Right lobe of liver (tissue), 6 donors: ENCODE data around the gene AGBL3. TPM values are rescaled to one million over a fixed set of nuclear protein-coding genes. Genes with fewer than 3 reads are reported as not detected.

ENCODE experiments used
- ATAC-seq, 4 donors: fragments of 200-7000 bp; cut with Tn5 transposase; one replicate each; pipeline ENCODE4 v1.9.1; 2020; ENCODE audit warnings: mild to moderate bottlenecking in 4 of 4, moderate library complexity in 4 of 4
- DNase-seq, 3 donors: peaks; one replicate each; pipeline ENCODE4 v3.0.0-alpha.2; 2020
- H3K27ac ChIP-seq, 3 donors: fragments of 200-600 bp; one replicate each; pipeline ENCODE4 v1.8.0; 2022
- H3K27me3 ChIP-seq, 2 donors: fragments of 200-600 bp; one replicate each; pipeline ENCODE4 v1.8.0; 2022
- H3K36me3 ChIP-seq, 4 donors: fragments of 200-600 bp; sonication (generic) in 1 of 4; one replicate each; pipeline versions ENCODE4 v1.5.1 to v1.8.0; 2017 to 2022; ENCODE audit warnings: control low read depth in 1 of 4
- H3K4me1 ChIP-seq, 4 donors: fragments of 200-600 bp; sonication (generic) in 1 of 4; one replicate each; pipeline versions ENCODE4 v1.5.1 to v1.8.0; 2017 to 2022; ENCODE audit warnings: control low read depth in 1 of 4
- H3K4me3 ChIP-seq, 3 donors: fragments of 200-600 bp; one replicate each; pipeline ENCODE4 v1.8.0; 2022
- H3K9me3 ChIP-seq, 4 donors: fragments of 200-600 bp; sonication (generic) in 1 of 4; one replicate each; pipeline versions ENCODE4 v1.5.1 to v1.8.0; 2017 to 2022; ENCODE audit warnings: control low read depth in 1 of 4
- POLR2A ChIP-seq: fragments of 450-650 bp; IDR thresholded peaks from one replicate; pipeline ENCODE4 v1.6.1; 2017; ENCODE audit warnings: antibody characterized with exemption, mild to moderate bottlenecking
- WGBS: methylation state at CpG from one replicate; pipeline ENCODE4 v1.1.6; 2018; ENCODE audit warnings: low coverage, low lambda C conversion rate; ENCODE audit not compliant: insufficient coverage; ENCODE audit errors: missing lambda C conversion rate; 5-methylcytosine and 5-hydroxymethylcytosine counted together
- intact Hi-C, 2 donors: fragments of 100-400 bp; cut with DNase I; formaldehyde crosslinking; loops; one replicate each; pipeline versions ENCODE4 v1.11.2 to v1.14.1; 2022
- total RNA-seq, 6 experiments: library from RNA; depleted of rRNA in 2 of 6; stranded (reverse); fragments of >200 nt in 2 of 6; fragmentation: NEBNext Ultra II Directional in 3 of 6; extraction: Animal tissue kit (Norgen Biotek cat#: 25700) in 3 of 6; gene quantifications; one replicate each; pipeline versions ENCODE4 v1.1.0 to v1.2.4, GENCODE V29; 2016 to 2023
- TF ChIP-seq, protein P1 (sequence below), 4 donors: fragments of 200-600 bp in 3 of 4; fragments of 450-650 bp in 1 of 4; IDR thresholded peaks; one replicate each; pipeline versions ENCODE4 v1.5.1 to v1.8.0; 2016 to 2022; ENCODE audit warnings: antibody characterized with exemption in 4 of 4, mild to moderate bottlenecking in 2 of 4
- donor health status: DM: no; HTN: yes; CAD: no.
- donor health status: DM: no; HTN: no; CAD: no.
- donor health status: DM: no; HTN: no; CAD: no.
- donor health status: DM: no; HTN: yes; CAD: no.
- donor health status: DM: no; HTN: yes; CAD: no.

Gene AGBL3
- total RNA-seq, 6 experiments from 2014 or later, result 1.2 to 3.5 (median 2.2) TPM

DNA sequence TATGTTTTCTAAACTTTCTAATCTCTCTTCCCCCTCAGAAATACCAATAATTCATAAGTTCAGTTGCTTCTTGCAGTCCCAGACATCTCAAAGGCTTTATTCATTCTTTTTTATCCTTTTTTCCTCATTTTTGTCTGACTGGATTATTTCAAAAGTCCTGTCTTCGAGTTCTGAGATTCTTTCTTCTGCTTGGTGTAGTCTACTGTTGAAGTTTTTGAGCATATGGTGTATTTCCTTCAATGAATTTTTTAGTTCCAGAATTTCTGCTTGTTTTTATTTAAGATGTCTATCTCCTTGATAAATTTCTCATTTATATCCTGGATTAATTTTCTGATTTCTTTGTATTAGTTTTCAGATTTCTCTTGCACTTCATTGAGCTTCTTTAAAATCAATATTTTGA is 170.0 kb downstream of the AGBL3 start:
- H3K4me3 ChIP-seq, result no peak overlapping the region
- intact Hi-C loops, result no loop called here
- no peaks in the 10 kb centered on the region for H3K27me3 ChIP-seq
- peaks cover 0 to 2% (median 0%) of the 10 kb centered on the region in 4 donors for H3K36me3 ChIP-seq
- TF ChIP-seq POLR2A, result no peak
- TF ChIP-seq, protein P1, sequence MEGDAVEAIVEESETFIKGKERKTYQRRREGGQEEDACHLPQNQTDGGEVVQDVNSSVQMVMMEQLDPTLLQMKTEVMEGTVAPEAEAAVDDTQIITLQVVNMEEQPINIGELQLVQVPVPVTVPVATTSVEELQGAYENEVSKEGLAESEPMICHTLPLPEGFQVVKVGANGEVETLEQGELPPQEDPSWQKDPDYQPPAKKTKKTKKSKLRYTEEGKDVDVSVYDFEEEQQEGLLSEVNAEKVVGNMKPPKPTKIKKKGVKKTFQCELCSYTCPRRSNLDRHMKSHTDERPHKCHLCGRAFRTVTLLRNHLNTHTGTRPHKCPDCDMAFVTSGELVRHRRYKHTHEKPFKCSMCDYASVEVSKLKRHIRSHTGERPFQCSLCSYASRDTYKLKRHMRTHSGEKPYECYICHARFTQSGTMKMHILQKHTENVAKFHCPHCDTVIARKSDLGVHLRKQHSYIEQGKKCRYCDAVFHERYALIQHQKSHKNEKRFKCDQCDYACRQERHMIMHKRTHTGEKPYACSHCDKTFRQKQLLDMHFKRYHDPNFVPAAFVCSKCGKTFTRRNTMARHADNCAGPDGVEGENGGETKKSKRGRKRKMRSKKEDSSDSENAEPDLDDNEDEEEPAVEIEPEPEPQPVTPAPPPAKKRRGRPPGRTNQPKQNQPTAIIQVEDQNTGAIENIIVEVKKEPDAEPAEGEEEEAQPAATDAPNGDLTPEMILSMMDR (IDR thresholded peaks at IDR 0.05), result no peak
- DNase-seq, result no peak
- ATAC-seq, result no peak
- H3K27ac ChIP-seq, result no peak overlapping the region
- H3K4me1 ChIP-seq, result peaks cover 0 to 70% (median 12%) of the 10 kb centered on the region in 4 donors
- WGBS, result 92% methylated on average over 1 of the region's 1 CpG
- no peaks in the 10 kb centered on the region for H3K9me3 ChIP-seq

DNA sequence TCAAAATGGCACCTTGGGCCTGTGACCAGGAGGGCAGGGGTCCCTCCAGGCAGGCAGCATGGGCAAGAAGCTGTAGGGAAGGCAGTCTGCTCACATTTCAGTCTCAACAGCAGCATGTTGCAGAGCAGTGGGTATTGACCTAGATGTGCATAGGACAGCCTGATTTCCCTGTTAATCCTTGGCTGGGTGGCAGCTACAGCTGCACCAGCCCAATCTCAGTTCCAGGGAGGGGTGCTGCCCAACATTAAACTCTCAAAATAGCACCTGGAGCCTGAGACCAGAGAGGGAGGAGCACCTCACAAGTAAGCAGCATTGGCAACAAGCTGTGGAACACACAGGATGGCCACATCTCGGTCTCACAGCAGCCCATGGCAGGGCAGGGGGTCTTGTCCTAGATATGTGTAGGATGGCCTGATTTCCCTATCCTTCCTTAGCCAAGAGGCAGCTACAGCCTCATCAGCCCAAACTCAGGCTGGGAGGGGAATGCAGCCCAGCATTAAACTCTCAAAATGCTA is 171.9 kb downstream of the AGBL3 start:
- no peak overlapping the region for H3K4me3 ChIP-seq
- peak overlapping the region in 2 of 3 donors; percentile 48 to 68 for H3K27ac ChIP-seq
- intact Hi-C loops, result no loop called here
- H3K4me1 ChIP-seq, result peaks cover 0 to 60% (median 12%) of the 10 kb centered on the region in 4 donors
- no peak for ATAC-seq
- no peaks in the 10 kb centered on the region for H3K9me3 ChIP-seq
- no CpG with 5 or more reads among the region's 1 CpG for WGBS
- no peak for DNase-seq
- no peak for TF ChIP-seq POLR2A
- TF ChIP-seq, protein P1 (IDR thresholded peaks at IDR 0.05), result no peak
- H3K27me3 ChIP-seq, result no peaks in the 10 kb centered on the region
- H3K36me3 ChIP-seq, result peaks cover 0 to 3% (median 0%) of the 10 kb centered on the region in 4 donors

DNA sequence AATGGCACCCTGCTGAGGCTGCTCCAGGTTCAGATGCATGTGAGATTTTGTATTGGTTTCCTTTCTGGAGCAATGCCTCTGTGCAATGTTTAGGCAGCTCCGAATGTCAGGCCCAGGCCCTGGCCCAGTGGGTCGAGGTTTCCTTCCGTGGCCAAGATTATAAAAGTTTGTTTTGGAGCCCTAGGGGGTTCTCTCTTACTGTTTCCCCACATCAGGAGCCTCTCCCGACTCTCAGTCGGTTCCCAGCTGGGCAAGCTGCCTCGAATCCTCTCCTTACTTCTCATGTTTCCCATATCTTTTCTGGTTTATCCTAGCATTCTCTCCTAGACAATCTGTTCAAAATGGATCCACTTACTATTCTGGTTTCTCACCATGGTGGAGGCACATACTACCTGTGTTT is 172.6 kb downstream of the AGBL3 start:
- intact Hi-C loops, result no loop called here
- TF ChIP-seq POLR2A, result no peak
- no peak overlapping the region for H3K4me3 ChIP-seq
- no peaks in the 10 kb centered on the region for H3K27me3 ChIP-seq
- DNase-seq, result no peak
- ATAC-seq, result no peak
- 89% methylated on average over 3 of the region's 6 CpGs for WGBS
- peaks cover 0 to 3% (median 0%) of the 10 kb centered on the region in 4 donors for H3K36me3 ChIP-seq
- H3K9me3 ChIP-seq, result no peaks in the 10 kb centered on the region
- peak overlapping the region; percentile 22 to 68 (median 48) for H3K27ac ChIP-seq
- peaks cover 0 to 54% (median 12%) of the 10 kb centered on the region in 4 donors for H3K4me1 ChIP-seq

DNA sequence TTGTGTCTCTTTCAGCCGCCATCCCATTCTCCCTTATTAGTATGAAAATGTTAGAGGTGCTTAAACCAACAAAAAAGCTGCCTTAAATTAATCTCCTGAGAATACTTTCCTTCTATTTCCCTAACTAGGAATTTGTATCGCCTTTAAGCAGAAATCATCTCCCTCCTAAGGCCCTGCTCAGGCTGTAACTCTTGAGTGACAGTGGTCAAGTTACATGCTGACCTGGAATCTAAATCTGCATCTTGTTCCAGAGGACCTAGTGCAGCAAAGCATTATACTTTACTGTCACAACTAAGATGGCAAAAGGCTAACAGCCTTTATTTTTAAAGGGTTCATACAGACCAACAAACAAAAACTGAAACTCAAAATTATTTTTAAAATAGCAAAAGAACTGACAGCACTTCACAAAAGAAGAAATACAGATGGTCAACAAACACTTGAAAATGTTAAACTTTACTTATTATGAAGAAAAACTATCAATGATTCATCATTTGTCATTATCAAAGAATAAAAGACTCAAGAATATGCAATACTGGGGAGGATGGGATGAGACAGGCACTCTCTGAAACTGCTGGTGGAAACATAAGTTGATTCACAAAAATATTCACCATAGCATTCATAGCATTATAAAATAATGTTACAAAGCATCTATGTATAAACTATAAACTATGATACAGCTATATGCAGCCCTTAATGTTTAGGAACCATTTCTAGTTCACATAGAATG is 173.2 kb downstream of the AGBL3 start:
- no peaks in the 10 kb centered on the region for H3K27me3 ChIP-seq
- H3K36me3 ChIP-seq, result peaks cover 0 to 4% (median 1%) of the 10 kb centered on the region in 4 donors
- DNase-seq (no peak), ATAC-seq (no peak)
- peaks cover 0 to 51% (median 12%) of the 10 kb centered on the region in 4 donors for H3K4me1 ChIP-seq
- 91% methylated on average over 2 of the region's 2 CpGs for WGBS
- peak overlapping the region; percentile 22 to 68 (median 48) for H3K27ac ChIP-seq
- no peaks in the 10 kb centered on the region for H3K9me3 ChIP-seq
- intact Hi-C loops, result no loop called here
- TF ChIP-seq, protein P1 (IDR thresholded peaks at IDR 0.05), result no peak
- no peak for TF ChIP-seq POLR2A
- no peak overlapping the region for H3K4me3 ChIP-seq
